H9 (cell line): ENCODE results near the gene ELF5. TPM values are rescaled to one million over a fixed set of nuclear protein-coding genes. Genes with fewer than 3 reads are reported as not detected.

Experiments
- DNase-seq: peaks from one replicate; pipeline ENCODE4 v3.0.0-alpha.2; 2017
- H2AFZ ChIP-seq: one replicate; pipeline ENCODE4 v1.6.1; 2013; ENCODE audit warnings: mild to moderate bottlenecking, low read length, control low read depth, moderate library complexity
- H2AK5ac ChIP-seq: 2 replicates; pipeline ENCODE4 v1.6.1; 2013; ENCODE audit warnings: low read length, control low read depth, mixed read lengths; ENCODE audit not compliant: insufficient read length
- H2BK120ac ChIP-seq: one replicate; pipeline ENCODE4 v1.6.1; 2013; ENCODE audit warnings: low read depth, mild to moderate bottlenecking, low read length, control low read depth, inconsistent platforms; ENCODE audit not compliant: poor library complexity, severe bottlenecking
- H2BK12ac ChIP-seq: 2 replicates; pipeline ENCODE4 v1.6.1; 2013; ENCODE audit warnings: low read length, control low read depth, mixed read lengths, low read depth; ENCODE audit not compliant: insufficient read length
- H2BK15ac ChIP-seq: 2 replicates; pipeline ENCODE4 v1.6.1; 2013; ENCODE audit warnings: low read depth, low read length, control low read depth
- H2BK20ac ChIP-seq: one replicate; pipeline ENCODE4 v1.6.1; 2013; ENCODE audit warnings: low read depth, mild to moderate bottlenecking, low read length, control low read depth, inconsistent platforms; ENCODE audit not compliant: poor library complexity, severe bottlenecking
- H2BK5ac ChIP-seq: 2 replicates; pipeline ENCODE4 v1.6.1; 2013; ENCODE audit warnings: low read length, control low read depth, mixed read lengths; ENCODE audit not compliant: insufficient read length
- H3K14ac ChIP-seq: 2 replicates; pipeline ENCODE4 v1.6.1; 2013; ENCODE audit warnings: low read length, control low read depth; ENCODE audit not compliant: insufficient read depth
- H3K18ac ChIP-seq: 2 replicates; pipeline ENCODE4 v1.6.1; 2013; ENCODE audit warnings: low read depth, mild to moderate bottlenecking, mixed read lengths, low read length, control low read depth; ENCODE audit not compliant: insufficient read length
- H3K23ac ChIP-seq: 2 replicates; pipeline ENCODE4 v1.6.1; 2013; ENCODE audit warnings: low read length, control low read depth, mixed read lengths, low read depth; ENCODE audit not compliant: insufficient read length
- H3K23me2 ChIP-seq: 2 replicates; pipeline ENCODE4 v1.6.1; 2013; ENCODE audit warnings: low read depth, mild to moderate bottlenecking, mixed read lengths, low read length, control low read depth; ENCODE audit not compliant: insufficient read length, poor library complexity, severe bottlenecking
- H3K27ac ChIP-seq: 2 replicates; pipeline ENCODE4 v1.5.1; 2013; ENCODE audit warnings: low read length, control low read depth, mixed read lengths, low read depth; ENCODE audit not compliant: insufficient read length
- H3K27me3 ChIP-seq: 2 replicates; pipeline ENCODE4 v1.6.1; 2013; ENCODE audit warnings: low read length, control low read depth, inconsistent platforms; ENCODE audit not compliant: insufficient read depth
- H3K4ac ChIP-seq: 2 replicates; pipeline ENCODE4 v1.6.1; 2013; ENCODE audit warnings: low read depth, mild to moderate bottlenecking, control low read depth, inconsistent platforms, low read length, moderate library complexity
- H3K4me1 ChIP-seq: 2 replicates; pipeline ENCODE4 v1.6.1; 2013; ENCODE audit warnings: low read length, control low read depth, inconsistent platforms; ENCODE audit not compliant: insufficient read depth
- H3K4me2 ChIP-seq: 2 replicates; pipeline ENCODE4 v1.6.1; 2013; ENCODE audit warnings: low read length, control low read depth, mixed read lengths; ENCODE audit not compliant: insufficient read length, insufficient read depth
- H3K56ac ChIP-seq: 2 replicates; pipeline ENCODE4 v1.6.1; 2013; ENCODE audit warnings: low read depth, mild to moderate bottlenecking, mixed read lengths, low read length, control low read depth; ENCODE audit not compliant: insufficient read length
- H3K79me1 ChIP-seq: 2 replicates; pipeline ENCODE4 v1.6.1; 2013; ENCODE audit warnings: low read depth, mild to moderate bottlenecking, moderate library complexity, low read length, control low read depth, inconsistent platforms; ENCODE audit not compliant: insufficient read depth, poor library complexity, severe bottlenecking
- H3K79me2 ChIP-seq: 2 replicates; pipeline ENCODE4 v1.6.1; 2013; ENCODE audit warnings: low read length, control low read depth, inconsistent platforms; ENCODE audit not compliant: insufficient read depth
- H3K9ac ChIP-seq: 2 replicates; pipeline ENCODE4 v1.6.1; 2013; ENCODE audit warnings: low read length, control low read depth, mixed read lengths; ENCODE audit not compliant: insufficient read length; ENCODE audit errors: extremely low read depth
- H3K9me3 ChIP-seq: one replicate; pipeline ENCODE4 v1.6.1; 2013; ENCODE audit warnings: low read depth, low read length, inconsistent platforms; ENCODE audit not compliant: control insufficient read depth
- H3T11ph ChIP-seq: one replicate; pipeline ENCODE4 v1.6.1; 2013; ENCODE audit warnings: mild to moderate bottlenecking, low read length, control low read depth, inconsistent platforms
- H4K20me1 ChIP-seq: one replicate; pipeline ENCODE4 v1.6.1; 2013; ENCODE audit not compliant: control insufficient read depth, insufficient read length, insufficient read depth
- H4K5ac ChIP-seq: 2 replicates; pipeline ENCODE4 v1.6.1; 2013; ENCODE audit warnings: low read depth, mild to moderate bottlenecking, mixed read lengths, low read length, control low read depth; ENCODE audit not compliant: insufficient read length
- H4K8ac ChIP-seq: replicated peaks from 2 replicates; pipeline ENCODE4 v1.6.1; 2013; ENCODE audit warnings: low read length, control low read depth, mixed read lengths, low read depth; ENCODE audit not compliant: insufficient read length
- H4K91ac ChIP-seq: 2 replicates; pipeline ENCODE4 v1.6.1; 2013; ENCODE audit warnings: low read depth, mild to moderate bottlenecking, moderate library complexity, mixed read lengths, low read length, control low read depth; ENCODE audit not compliant: insufficient read length
- H3K27ac Mint-ChIP-seq, 3 experiments: 2 replicates in 2 of 3; 3 replicates in 1 of 3; pipeline ENCODE4 v1.8.0; 2020 to 2021; ENCODE audit warnings: mixed read lengths in 3 of 3, mild to moderate bottlenecking in 1 of 3, moderate library complexity in 1 of 3
- H3K27me3 Mint-ChIP-seq: 2 replicates; pipeline ENCODE4 v1.8.0; 2021; ENCODE audit warnings: low read depth, mild to moderate bottlenecking, moderate library complexity, mixed read lengths
- H3K36me3 Mint-ChIP-seq, 3 experiments: 2 replicates in 2 of 3; 3 replicates in 1 of 3; pipeline ENCODE4 v1.8.0; 2020 to 2021; ENCODE audit warnings: low read depth in 3 of 3, mixed read lengths in 3 of 3; ENCODE audit not compliant: insufficient read depth in 1 of 3
- H3K4me1 Mint-ChIP-seq, 2 experiments: 2 replicates each; pipeline ENCODE4 v1.8.0; 2020; ENCODE audit warnings: mixed read lengths in 2 of 2
- H3K4me3 Mint-ChIP-seq, 2 experiments: 2 replicates in 1 of 2; 3 replicates in 1 of 2; pipeline ENCODE4 v1.8.0; 2020 to 2021; ENCODE audit warnings: mild to moderate bottlenecking in 2 of 2, mixed read lengths in 2 of 2, moderate library complexity in 1 of 2
- H3K9me3 Mint-ChIP-seq, 2 experiments: 2 replicates in 1 of 2; 3 replicates in 1 of 2; pipeline ENCODE4 v1.8.0; 2020; ENCODE audit warnings: mild to moderate bottlenecking in 2 of 2, mixed read lengths in 2 of 2, moderate library complexity in 1 of 2
- CTCF ChIP-seq: fragments of 200-600 bp; sonication (generic); conservative IDR thresholded peaks from 3 replicates; pipeline ENCODE4 v1.8.0; 2021; ENCODE audit warnings: antibody characterized with exemption, mild to moderate bottlenecking
- WGBS: extraction: QIAGEN DNeasy Blood & Tissue Kit; methylation state at CpG from one replicate; pipeline ENCODE4 v1.1.7; 2013; ENCODE audit warnings: missing lambda C conversion rate, low lambda C conversion rate, mixed read lengths; ENCODE audit not compliant: insufficient read length; ENCODE audit errors: extremely low coverage; 5-methylcytosine and 5-hydroxymethylcytosine counted together
- total RNA-seq: library from RNA; stranded (reverse); gene quantifications from 2 replicates; pipeline ENCODE4 v1.2.1, GENCODE V29; 2021

The ELF5 gene
- total RNA-seq, 1 experiment from 2014 or later = not detected

- peaks cover 2 to 20% (median 19%) of the 10 kb centered on the region in 3 experiments; a peak in 6 of 7 replicates for H3K36me3 Mint-ChIP-seq
- no peaks in the 10 kb centered on the region; the same call in none of the 2 replicates for H3K27me3 Mint-ChIP-seq
- no peak overlapping the region for H3K27ac Mint-ChIP-seq
- peaks cover 4 to 8% of the 10 kb centered on the region in 2 experiments for H3K4me1 Mint-ChIP-seq
- Histone ChIP-seq H3K23ac (no peak overlapping the region), H3K27me3 (no peaks in the 10 kb centered on the region), H3K23me2 (no peaks in the 10 kb centered on the region), H2BK5ac (no peak overlapping the region), H3K9me3 (no peaks in the 10 kb centered on the region), H3K18ac (no peak overlapping the region), H3K79me2 (no peaks in the 10 kb centered on the region), H2BK20ac (no peak overlapping the region), H4K20me1 (no peaks in the 10 kb centered on the region), H4K91ac (no peak overlapping the region), H3K4me1 (no peaks in the 10 kb centered on the region), H2BK12ac (no peak overlapping the region), H4K8ac (no peak overlapping the region), H3T11ph (no peak overlapping the region), H3K4me2 (no peak overlapping the region), H3K56ac (no peak overlapping the region), H2AK5ac (no peak overlapping the region), H2BK15ac (no peak overlapping the region), H3K14ac (no peak overlapping the region), H3K79me1 (no peaks in the 10 kb centered on the region), H3K4ac (no peak overlapping the region), H3K27ac (no peak overlapping the region), H2AFZ (no peak overlapping the region), H4K5ac (no peak overlapping the region), H2BK120ac (no peak overlapping the region), H3K9ac (no peak overlapping the region)
- H3K9me3 Mint-ChIP-seq = peaks cover 12 to 18% of the 10 kb centered on the region in 2 experiments; a peak in 3 of 5 replicates
- no CpG with 5 or more reads among the region's 3 CpGs for WGBS
- no peak overlapping the region for H3K4me3 Mint-ChIP-seq
- no peak for TF ChIP-seq CTCF
- no peak for DNase-seq
These were observed 70.5 kb downstream of the ELF5 start for GRCh38 chr11:34443136-34443535.
